ENCODE measurements around the gene ZMYND8.

ZMYND8 gene

GRCh38 chr20:47160992-47161391 lies 195.5 kb downstream of the ZMYND8 start:
- no peak for DNase-seq

GRCh38 chr20:47160240-47160639 lies 196.3 kb downstream of the ZMYND8 start:
- DNase-seq, result no peak

All from fibroblast of skin of right biceps (primary cell).